Measurements from ENCODE around the gene PIEZO2.
"Not testable (repeated sequence)": the region's sequence is repeated elsewhere in the genome, so short reads cannot be mapped to it uniquely, and the experiment has no call there.

PIEZO2 gene

GRCh38 chr18:10973567-10974203, 175.7 kb downstream of the PIEZO2 start:
- DNase-seq (ENCODE audit: low read depth in 2 of 2), result no peak

DNA sequence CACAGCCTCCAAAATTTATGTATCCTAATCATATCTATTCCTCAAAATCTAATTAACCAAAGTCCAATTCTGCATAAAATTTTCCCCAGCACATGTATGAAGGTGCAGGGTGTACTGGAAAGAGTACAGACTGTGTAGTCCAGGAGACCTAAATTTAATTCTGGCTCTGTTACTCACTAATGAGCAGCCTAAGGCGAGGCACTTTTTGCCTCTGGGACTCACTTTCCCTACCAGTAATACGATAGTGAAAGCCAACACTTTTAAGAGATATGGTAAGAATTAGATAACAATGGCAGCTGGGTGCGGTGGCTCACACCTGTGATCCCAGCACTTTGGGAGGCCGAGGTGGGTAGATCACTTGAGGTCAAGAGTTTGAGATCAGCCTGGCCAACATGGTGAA, 177.7 kb downstream of the PIEZO2 start:
- DNase-seq (ENCODE audit: low read depth in 2 of 2), result no peak

DNA sequence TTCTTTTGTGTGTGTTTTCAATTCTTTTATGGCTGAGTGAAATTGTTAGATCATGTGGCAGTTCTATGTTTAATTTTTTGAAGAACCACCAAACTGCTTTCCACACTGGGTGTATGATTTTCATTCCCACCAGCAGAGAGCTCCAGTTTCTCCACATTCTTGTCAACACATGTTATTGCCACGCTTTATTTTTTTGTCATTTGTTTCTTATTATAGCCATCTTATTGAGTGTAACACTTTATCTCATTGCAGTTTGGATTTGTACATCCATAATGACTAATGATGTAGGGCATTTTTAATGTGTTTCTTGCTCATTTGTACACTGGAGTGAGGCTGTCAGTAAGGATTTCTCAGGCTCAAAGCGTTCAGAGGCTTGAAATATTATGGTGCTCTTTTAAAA, 184.2 kb downstream of the PIEZO2 start:
- no peak for DNase-seq (ENCODE audit: low read depth in 2 of 2)

DNA sequence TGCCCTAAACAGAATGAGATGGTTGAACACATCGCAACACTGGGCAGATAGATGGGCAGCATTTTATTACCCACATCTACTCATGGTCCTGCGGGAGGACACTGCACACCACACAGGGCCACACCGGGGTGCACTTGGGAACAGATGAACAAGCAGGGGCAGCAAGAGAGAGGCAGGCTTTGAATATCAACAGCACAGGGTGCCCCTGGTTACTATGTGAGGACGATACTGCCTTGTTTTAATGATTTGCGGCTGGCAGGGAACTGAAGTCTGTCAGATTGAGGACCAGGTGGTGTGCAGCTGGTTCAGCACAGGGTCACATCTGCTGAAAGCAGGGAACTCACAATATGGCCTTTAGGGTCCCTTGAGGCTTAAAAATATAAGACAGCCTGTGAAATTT, 195.7 kb downstream of the PIEZO2 start:
- no peak for DNase-seq (ENCODE audit: low read depth in 2 of 2)

DNA sequence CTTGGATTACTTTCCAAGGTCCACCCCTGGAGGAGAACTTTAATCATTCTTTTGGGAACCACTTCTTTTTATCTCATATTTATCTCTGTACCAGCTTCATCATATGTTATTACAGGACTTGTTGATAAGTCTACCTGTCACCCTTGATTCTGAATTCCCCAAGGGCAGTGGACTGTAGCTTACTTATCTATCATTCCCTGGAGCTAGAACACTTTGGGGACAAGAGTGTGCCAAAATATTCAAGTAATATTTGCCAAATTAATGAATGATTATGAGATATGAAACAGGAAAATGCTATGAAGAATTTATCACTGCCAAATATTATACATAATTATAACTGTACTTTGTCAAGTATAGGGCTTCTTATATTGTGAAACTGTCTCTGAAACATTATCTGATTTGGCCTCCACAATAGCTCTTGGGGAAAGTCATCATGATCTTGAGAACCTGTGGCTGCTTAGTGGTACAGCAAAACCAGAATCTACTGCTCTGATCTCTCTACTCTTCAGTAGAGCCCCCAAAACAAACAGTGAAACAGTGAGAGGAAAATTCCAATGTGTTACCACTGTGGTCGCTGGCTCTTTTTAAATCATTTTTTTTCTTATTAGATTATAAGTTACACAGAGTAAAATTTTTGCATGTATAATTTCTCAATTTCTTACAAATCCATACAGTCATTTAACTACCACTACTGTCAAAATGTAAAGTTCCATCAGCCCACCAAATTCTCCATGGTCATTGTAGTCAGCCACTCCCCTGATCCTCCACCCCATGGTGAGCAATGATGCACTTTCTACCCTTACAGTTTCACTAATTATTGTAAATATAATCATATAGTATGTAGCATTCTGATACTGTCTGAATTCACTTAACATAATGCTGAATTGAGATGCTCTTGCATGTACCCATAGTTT, 197.5 kb downstream of the PIEZO2 start:
- no peak for DNase-seq (ENCODE audit: low read depth in 2 of 2)

GRCh38 chr18:10950876-10951630, 198.3 kb downstream of the PIEZO2 start:
- DNase-seq (ENCODE audit: low read depth in 2 of 2), result no peak

- DNase-seq (ENCODE audit: low read depth in 2 of 2), result no peak
These were observed 199.1 kb downstream of the PIEZO2 start for GRCh38 chr18:10950080-10950875.

DNA sequence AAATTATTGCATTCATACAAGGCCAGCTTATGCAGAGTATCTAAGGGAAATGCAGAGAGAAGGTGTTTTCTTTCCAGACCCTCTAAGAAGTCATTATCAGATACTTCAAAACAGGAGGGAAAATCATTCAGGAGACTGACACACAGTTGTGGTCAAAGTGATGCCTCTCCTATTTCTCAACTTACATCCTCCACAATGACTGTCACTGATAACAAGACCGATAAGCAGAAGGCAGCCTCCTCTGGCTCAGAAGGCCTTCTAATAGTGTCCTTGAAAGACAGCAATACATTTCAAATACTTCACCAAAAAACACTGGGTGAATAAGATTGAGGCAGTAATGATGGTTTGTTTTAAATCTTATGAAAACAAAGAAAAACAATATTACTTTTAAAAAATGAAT, 199.7 kb downstream of the PIEZO2 start:
- DNase-seq (ENCODE audit: low read depth in 2 of 2), result no peak

DNA sequence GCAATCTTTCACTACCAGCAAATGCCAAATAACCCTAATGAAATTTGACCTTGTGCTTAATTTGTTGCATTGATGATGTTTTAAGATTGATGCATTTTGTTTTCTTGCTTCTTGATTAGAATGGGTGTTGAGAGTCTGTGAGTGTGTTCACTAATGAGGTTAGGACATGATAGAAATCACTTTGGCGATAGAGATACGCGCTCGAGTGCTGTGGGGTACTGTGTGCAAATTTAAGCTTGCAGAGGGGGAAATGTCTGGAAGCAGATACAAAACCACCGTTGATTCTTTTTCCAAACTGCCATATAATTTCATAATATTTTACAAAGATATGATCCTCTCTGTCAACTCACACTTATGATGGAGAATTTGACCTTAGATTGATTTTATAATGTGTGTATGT, 200.9 kb downstream of the PIEZO2 start:
- no peak for DNase-seq (ENCODE audit: low read depth in 2 of 2)

- DNase-seq (ENCODE audit: low read depth in 2 of 2), result no peak
These were observed 203.3 kb downstream of the PIEZO2 start for GRCh38 chr18:10946058-10946457.

DNA sequence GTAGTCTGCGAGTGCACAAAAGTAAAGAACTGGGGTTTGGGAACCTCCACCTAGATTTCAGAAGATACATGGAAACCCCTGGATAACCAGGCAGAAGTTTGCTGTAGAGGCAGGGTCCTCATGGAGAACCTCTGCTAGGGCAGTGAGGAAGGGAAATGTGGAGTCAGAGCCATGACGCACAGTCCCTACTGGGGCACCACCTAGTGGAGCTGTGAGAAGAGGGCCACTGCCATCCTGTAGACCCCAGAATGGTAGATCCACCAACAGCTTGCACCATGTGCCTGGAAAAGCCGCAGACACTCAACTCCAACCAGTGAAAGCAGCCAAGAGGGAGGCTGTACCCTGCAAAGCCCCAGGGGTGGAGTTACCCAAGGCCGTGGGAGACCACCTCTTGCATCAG, 206.4 kb downstream of the PIEZO2 start:
- DNase-seq (ENCODE audit: low read depth in 2 of 2), result no peak

DNA sequence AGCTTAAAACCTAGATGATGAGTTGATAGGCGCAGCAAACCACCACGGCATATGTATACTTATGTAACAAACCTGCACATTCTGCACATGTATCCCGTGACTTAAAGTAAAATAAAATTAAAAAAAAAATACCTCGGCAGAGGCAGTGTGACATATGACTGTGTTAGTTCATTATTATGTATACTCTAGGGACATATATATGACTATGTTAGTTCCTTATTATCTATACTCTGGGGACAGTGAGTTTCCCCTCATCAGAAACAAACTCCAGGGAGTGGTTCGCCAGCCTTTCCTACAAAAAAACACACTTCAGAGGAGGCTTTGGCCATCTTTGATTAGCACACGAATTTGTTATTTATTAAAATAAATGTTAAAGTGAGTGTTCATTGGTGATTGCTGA, 209.5 kb downstream of the PIEZO2 start:
- DNase-seq (ENCODE audit: low read depth in 2 of 2), result no peak

GRCh38 chr18:10937743-10938640, 211.4 kb downstream of the PIEZO2 start:
- no peak for DNase-seq (ENCODE audit: low read depth in 2 of 2)

GRCh38 chr18:10936176-10937053, 213.0 kb downstream of the PIEZO2 start:
- no peak for DNase-seq (ENCODE audit: low read depth in 2 of 2)

GRCh38 chr18:10935588-10935987, 213.8 kb downstream of the PIEZO2 start:
- no peak for DNase-seq (ENCODE audit: low read depth in 2 of 2)

GRCh38 chr18:10933648-10934047, 215.7 kb downstream of the PIEZO2 start:
- DNase-seq (ENCODE audit: low read depth in 2 of 2), result not testable (repeated sequence)

DNA sequence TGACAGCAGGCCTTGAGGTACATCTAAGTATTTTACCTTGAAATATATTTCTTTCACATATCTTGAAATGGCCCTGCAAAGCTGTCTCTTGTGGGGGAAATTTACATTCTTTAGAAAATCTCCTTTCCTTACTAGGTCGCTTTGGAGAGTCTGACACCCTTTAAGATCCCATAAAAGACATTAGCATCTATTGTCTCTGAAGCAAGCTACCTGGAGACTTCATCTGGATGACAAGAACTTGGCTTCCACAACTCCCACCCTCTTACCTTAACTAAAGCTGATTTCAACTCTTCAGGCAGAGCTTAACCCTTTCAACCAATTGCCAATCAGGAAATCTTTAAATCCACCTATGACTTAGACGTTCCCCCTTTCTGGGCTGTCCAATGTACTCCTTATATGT, 219.3 kb downstream of the PIEZO2 start:
- no peak for DNase-seq (ENCODE audit: low read depth in 2 of 2)

DNA sequence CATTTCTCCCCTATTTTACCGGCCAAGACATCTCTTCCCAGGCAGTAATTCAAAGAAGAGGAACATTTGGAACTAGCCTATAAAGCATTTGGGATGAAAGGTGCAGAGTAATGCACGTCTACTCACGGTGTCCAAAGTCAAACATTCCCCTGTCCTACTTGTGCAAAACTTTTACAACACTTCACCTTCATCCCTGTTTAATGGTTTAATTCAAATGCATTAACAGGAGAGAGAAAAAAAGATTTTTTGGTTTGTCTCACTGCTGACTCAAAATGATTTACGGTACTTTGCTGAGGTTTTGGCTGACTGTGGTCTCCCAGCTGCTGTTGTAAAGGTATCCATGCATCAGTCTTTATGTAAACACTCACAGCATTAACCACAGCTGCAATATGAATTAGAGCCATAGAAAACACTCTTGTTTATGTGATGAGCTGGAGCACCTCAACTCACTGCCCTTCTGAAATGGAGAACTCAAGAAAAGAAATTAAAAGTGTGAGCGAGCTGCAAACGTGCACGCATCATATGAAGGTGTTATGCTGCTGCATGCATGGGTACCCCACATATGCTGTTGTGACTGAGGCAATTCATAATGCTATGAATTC, 220.5 kb downstream of the PIEZO2 start:
- no peak for DNase-seq (ENCODE audit: low read depth in 2 of 2)

All from stimulated activated CD4-positive, alpha-beta T cell treated with anti-CD3 and anti-CD28 coated beads, Interleukin-1b, Interleukin-23, amount 100 ng/mL, for 4 hours (primary cell).